T-cell (primary cell): ENCODE measurements around the gene CHMP5. TPM values are rescaled to one million over a fixed set of nuclear protein-coding genes. Genes with fewer than 3 reads are reported as not detected.
A peak's percentile ranks its signal among the peaks of the same experiment; 100 is the strongest.

ENCODE experiments used
- ATAC-seq, 4 experiments: fragments of 200-7000 bp in 3 of 4; fragments of 150-1000 bp in 1 of 4; cut with Tn5 transposase; replicated peaks in 1 of 4; 1 replicate in 3 of 4; 2 replicates in 1 of 4; pipeline ENCODE4 v1.10.0; 2021; ENCODE audit warnings: moderate library complexity in 3 of 4, mild to moderate bottlenecking in 2 of 4, moderate number of reproducible peaks in 1 of 4
- CTCF ChIA-PET, 2 donors: fragments of 300-600 bp; sonication (Branson Sonifier 250); formaldehyde crosslinking; loops; one replicate each; lab custom pipeline; 2022; ENCODE audit warnings: antibody characterized with exemption in 2 of 2; lab: Charles Lee
- POLR2A ChIA-PET, 2 donors: fragments of 300-600 bp; sonication (Branson Sonifier 250); formaldehyde crosslinking; loops; one replicate each; lab custom pipeline; 2022; ENCODE audit warnings: antibody characterized with exemption in 2 of 2; lab: Charles Lee
- DNase-seq, 35 experiments: peaks; one replicate each; pipeline versions ENCODE4 v3.0.0 to v3.0.0-alpha.2; 2013 to 2023
- H3K27ac ChIP-seq: one replicate; pipeline ENCODE4 v1.5.1; 2013; ENCODE audit warnings: low read length
- H3K27me3 ChIP-seq, 2 experiments: replicated peaks in 1 of 2; 1 replicate in 1 of 2; 2 replicates in 1 of 2; pipeline versions ENCODE4 v1.6.1 to v1.7.0; 2013; ENCODE audit warnings: low read length in 1 of 2, mixed read lengths in 1 of 2; ENCODE audit not compliant: control insufficient read depth in 2 of 2, insufficient read depth in 2 of 2; ENCODE audit errors: extremely low read depth in 1 of 2
- H3K36me3 ChIP-seq, 2 donors: 1 replicate in 1 of 2; 2 replicates in 1 of 2; pipeline versions ENCODE4 v1.6.1 to v1.7.0; 2013; ENCODE audit warnings: low read length in 1 of 2; ENCODE audit not compliant: control insufficient read depth in 2 of 2, insufficient read depth in 1 of 2; ENCODE audit errors: extremely low read depth in 1 of 2
- H3K4me1 ChIP-seq, 2 experiments: 1 replicate in 1 of 2; 2 replicates in 1 of 2; pipeline versions ENCODE4 v1.6.1 to v1.7.0; 2013; ENCODE audit warnings: low read length in 2 of 2, mixed read lengths in 1 of 2; ENCODE audit not compliant: insufficient read depth in 2 of 2, control insufficient read depth in 1 of 2; ENCODE audit errors: extremely low read depth in 1 of 2
- H3K4me3 ChIP-seq, 2 donors: 1 replicate in 1 of 2; 2 replicates in 1 of 2; pipeline versions ENCODE4 v1.5.1 to v1.7.0; 2013; ENCODE audit warnings: mild to moderate bottlenecking in 2 of 2, low read length in 1 of 2, moderate library complexity in 1 of 2; ENCODE audit not compliant: control insufficient read depth in 1 of 2; ENCODE audit errors: extremely low read depth in 1 of 2
- H3K9me3 ChIP-seq: 2 replicates; pipeline ENCODE4 v1.7.0; 2013
- H3K27ac Mint-ChIP-seq, 2 donors: one replicate each; pipeline ENCODE4 v1.8.0; 2020 to 2021; ENCODE audit warnings: mild to moderate bottlenecking in 2 of 2, mixed read lengths in 2 of 2
- H3K27me3 Mint-ChIP-seq, 2 donors: one replicate each; pipeline ENCODE4 v1.8.0; 2021 to 2022; ENCODE audit warnings: mixed read lengths in 2 of 2
- H3K36me3 Mint-ChIP-seq: one replicate; pipeline ENCODE4 v1.8.0; 2021; ENCODE audit warnings: mixed read lengths
- H3K4me1 Mint-ChIP-seq, 3 donors: one replicate each; pipeline ENCODE4 v1.8.0; 2020 to 2022; ENCODE audit warnings: mixed read lengths in 3 of 3, mild to moderate bottlenecking in 1 of 3
- H3K4me3 Mint-ChIP-seq, 3 donors: one replicate each; pipeline ENCODE4 v1.8.0; 2020 to 2022; ENCODE audit warnings: mild to moderate bottlenecking in 3 of 3, mixed read lengths in 3 of 3, moderate library complexity in 3 of 3
- H3K9me3 Mint-ChIP-seq, 3 donors: one replicate each; pipeline ENCODE4 v1.8.0; 2020 to 2022; ENCODE audit warnings: mixed read lengths in 3 of 3
- WGBS: methylation state at CpG from one replicate; pipeline ENCODE4 v1.1.5; 2013; ENCODE audit warnings: missing lambda C conversion rate; ENCODE audit not compliant: insufficient coverage; 5-methylcytosine and 5-hydroxymethylcytosine counted together
- total RNA-seq, 35 experiments: library from RNA in 6 of 35; stranded (reverse) in 6 of 35; fragments of 120-200 nt in 1 of 35; gene quantifications; one replicate each; pipeline versions ENCODE4 v1.2.1 to v1.2.4 and lab custom pipeline; 2013 to 2026

CHMP5 gene
- total RNA-seq, 5 donors from 2014 or later (not counting 1 experiment from before 2014, with no cell fraction given) = 20.5 to 32.1 (median 30.8) TPM

DNA sequence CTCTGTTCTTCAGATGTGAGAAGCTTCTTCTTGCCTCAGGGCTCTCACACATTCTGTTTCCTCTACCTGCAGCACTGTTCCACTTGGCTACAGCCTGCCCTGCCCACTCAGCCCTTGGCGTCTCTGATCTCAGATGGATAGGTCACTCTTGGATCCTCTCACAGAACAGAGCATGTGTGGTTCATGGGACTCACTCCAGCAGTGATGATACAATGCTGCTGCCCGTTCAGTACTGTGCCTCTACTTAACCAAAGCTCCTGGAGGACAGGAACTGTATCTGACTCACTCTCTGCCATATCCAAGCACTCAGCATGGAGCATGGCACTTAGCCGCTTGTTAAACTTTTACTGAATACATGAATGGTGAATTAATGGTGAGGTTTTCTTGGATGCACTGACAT, 28.3 kb upstream of the CHMP5 start:
- Histone ChIP-seq H3K27me3 (peaks cover 0 to 26% of the 10 kb centered on the region in 2 experiments), H3K27ac (no peak overlapping the region), H3K4me1 (peaks cover 0 to 4% of the 10 kb centered on the region in 2 experiments), H3K9me3 (no peaks in the 10 kb centered on the region), H3K36me3 (no peaks in the 10 kb centered on the region), H3K4me3 (no peak overlapping the region)
- Mint-ChIP-seq H3K27me3 (peaks cover 0 to 6% of the 10 kb centered on the region in 2 donors), H3K4me3 (no peak overlapping the region), H3K4me1 (peaks cover 2 to 6% (median 3%) of the 10 kb centered on the region in 3 donors), H3K36me3 (no peaks in the 10 kb centered on the region), H3K27ac (no peak overlapping the region), H3K9me3 (no peaks in the 10 kb centered on the region)
- WGBS = 75% methylated on average over 2 of the region's 3 CpGs
- DNase-seq = no peak
- no peak for ATAC-seq
- ChIA-PET POLR2A (no interaction called here), CTCF (no interaction called here)

DNA sequence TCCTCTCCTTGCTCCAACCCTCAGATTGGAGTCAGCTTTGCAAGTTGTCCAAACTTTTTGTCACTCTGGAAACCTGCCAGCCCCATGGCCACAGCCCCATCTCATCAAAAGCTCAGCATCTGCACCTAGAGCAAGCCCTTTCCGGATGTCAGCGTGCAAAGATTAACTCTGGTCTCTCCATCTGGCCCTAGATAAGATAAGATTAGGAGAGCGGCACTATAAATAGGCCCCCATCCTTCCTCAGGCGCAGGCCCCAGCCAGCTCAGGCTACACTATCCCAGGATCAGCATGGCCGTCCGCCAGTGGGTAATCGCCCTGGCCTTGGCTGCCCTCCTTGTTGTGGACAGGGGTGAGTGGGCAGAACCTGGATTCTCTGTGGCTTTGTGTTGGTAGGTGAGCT, 24.9 kb upstream of the CHMP5 start, which contains the start of gene SPINK4:
TSS of gene SPINK4 (plus strand) at position 247 of the 400 bp plus-strand sequence. CDS start at position 289, 42 bp downstream.
- WGBS = 83% methylated on average over 3 of the region's 7 CpGs
- CTCF ChIA-PET = no interaction called here
- H3K27ac ChIP-seq = no peak within 1 kb of the TSS
- peaks cover 0 to 20% of the 10 kb centered on the region in 2 experiments for H3K27me3 ChIP-seq
- H3K4me3 Mint-ChIP-seq = no peak within 1 kb of the TSS
- H3K36me3 ChIP-seq = no peaks in the 10 kb centered on the region
- DNase-seq (no peak), ATAC-seq (peak in 1 of 4 experiments; percentile 10)
- no peak within 1 kb of the TSS for H3K27ac Mint-ChIP-seq
- POLR2A ChIA-PET = interaction anchor here in 1 of 2 donors (1.0 kb wide), 1 partner anchor 144 kb away, joined by 3 read pairs; no protein-coding TSS in a partner anchor
- peaks cover 0 to 6% of the 10 kb centered on the region in 2 donors for H3K27me3 Mint-ChIP-seq
- H3K9me3 ChIP-seq = no peaks in the 10 kb centered on the region
- no peaks in the 10 kb centered on the region for H3K9me3 Mint-ChIP-seq
- no peaks in the 10 kb centered on the region for H3K36me3 Mint-ChIP-seq
- H3K4me3 ChIP-seq = no peak within 1 kb of the TSS
- peaks cover 0 to 4% of the 10 kb centered on the region in 2 experiments for H3K4me1 ChIP-seq
- peaks cover 0 to 6% (median 3%) of the 10 kb centered on the region in 3 donors for H3K4me1 Mint-ChIP-seq

GRCh38 chr9:33241298-33241697, 23.6 kb upstream of the CHMP5 start:
- H3K4me3 ChIP-seq = no peak overlapping the region
- no peak overlapping the region for H3K4me3 Mint-ChIP-seq
- H3K36me3 ChIP-seq = no peaks in the 10 kb centered on the region
- no peaks in the 10 kb centered on the region for H3K27me3 Mint-ChIP-seq
- no peak overlapping the region for H3K27ac ChIP-seq
- peaks cover 0 to 12% of the 10 kb centered on the region in 2 experiments for H3K27me3 ChIP-seq
- ATAC-seq (no peak), DNase-seq (no peak)
- 92% methylated on average over 3 of the region's 5 CpGs for WGBS
- H3K9me3 Mint-ChIP-seq = no peaks in the 10 kb centered on the region
- CTCF ChIA-PET = no interaction called here
- peaks cover 0 to 6% (median 3%) of the 10 kb centered on the region in 3 donors for H3K4me1 Mint-ChIP-seq
- peaks cover 0 to 4% of the 10 kb centered on the region in 2 experiments for H3K4me1 ChIP-seq
- no peaks in the 10 kb centered on the region for H3K9me3 ChIP-seq
- no peaks in the 10 kb centered on the region for H3K36me3 Mint-ChIP-seq
- H3K27ac Mint-ChIP-seq = no peak overlapping the region
- POLR2A ChIA-PET = no interaction called here

- Histone ChIP-seq H3K27ac (no peak overlapping the region), H3K27me3 (peaks cover 0 to 10% of the 10 kb centered on the region in 2 experiments), H3K9me3 (no peaks in the 10 kb centered on the region), H3K4me1 (peaks cover 0 to 4% of the 10 kb centered on the region in 2 experiments), H3K36me3 (peaks cover 0 to 2% of the 10 kb centered on the region in 2 donors), H3K4me3 (no peak overlapping the region)
- ChIA-PET POLR2A (interaction anchor here (0.6 to 0.7 kb wide), 3 partner anchors 46 to 167 kb away, joined by 5 to 17 read pairs (median 6); no protein-coding TSS in a partner anchor), CTCF (no interaction called here)
- Mint-ChIP-seq H3K27ac (no peak overlapping the region), H3K36me3 (peaks cover 4% of the 10 kb centered on the region), H3K27me3 (no peaks in the 10 kb centered on the region), H3K9me3 (no peaks in the 10 kb centered on the region), H3K4me1 (peaks cover 0 to 6% (median 3%) of the 10 kb centered on the region in 3 donors), H3K4me3 (no peak overlapping the region)
- ATAC-seq = no peak
- WGBS = 40% methylated on average over 1 of the region's 6 CpGs
- DNase-seq = no peak
These were observed 22.2 kb upstream of the CHMP5 start for GRCh38 chr9:33242609-33243134.

- Mint-ChIP-seq H3K27me3 (no peaks in the 10 kb centered on the region), H3K27ac (no peak overlapping the region), H3K9me3 (no peaks in the 10 kb centered on the region), H3K36me3 (peaks cover 11% of the 10 kb centered on the region), H3K4me3 (no peak overlapping the region), H3K4me1 (peaks cover 0 to 6% (median 3%) of the 10 kb centered on the region in 3 donors)
- peaks cover 0 to 5% of the 10 kb centered on the region in 2 donors for H3K36me3 ChIP-seq
- no peak overlapping the region for H3K27ac ChIP-seq
- H3K9me3 ChIP-seq = no peaks in the 10 kb centered on the region
- no peak for ATAC-seq
- CTCF ChIA-PET = no interaction called here
- no peak for DNase-seq
- H3K27me3 ChIP-seq = peaks cover 0 to 10% of the 10 kb centered on the region in 2 experiments
- H3K4me3 ChIP-seq = no peak overlapping the region
- POLR2A ChIA-PET = no interaction called here
- WGBS = 93% methylated on average over 3 of the region's 9 CpGs
- H3K4me1 ChIP-seq = peaks cover 0 to 4% of the 10 kb centered on the region in 2 experiments
These were observed 20.6 kb upstream of the CHMP5 start for GRCh38 chr9:33244137-33244784.

DNA sequence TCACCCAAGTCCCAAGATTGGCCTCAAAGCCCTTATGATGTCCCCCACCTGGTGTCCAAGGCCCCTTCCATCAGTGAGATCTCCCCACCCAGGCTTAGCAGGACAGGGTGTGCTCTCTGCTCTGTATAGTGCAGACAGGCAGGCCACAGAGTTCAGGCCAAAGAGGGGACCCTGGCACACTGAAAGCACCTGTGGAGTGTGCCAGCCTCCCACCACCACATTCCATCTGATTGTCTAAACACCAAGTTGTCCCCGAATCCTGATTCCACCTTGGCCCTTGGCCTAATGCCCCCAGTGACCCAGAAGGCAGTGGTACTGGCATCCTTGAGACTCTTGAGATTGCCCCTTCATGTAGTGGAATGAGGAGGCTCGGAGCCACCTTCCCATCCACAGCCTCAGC, 19.5 kb upstream of the CHMP5 start:
- no peak for ATAC-seq
- WGBS = no CpG with 5 or more reads among the region's 2 CpGs
- no peaks in the 10 kb centered on the region for H3K27me3 Mint-ChIP-seq

More for the DNA sequence above, 19.5 kb upstream of the CHMP5 start:
- Histone ChIP-seq H3K27ac (no peak overlapping the region), H3K4me1 (no peaks in the 10 kb centered on the region), H3K9me3 (no peaks in the 10 kb centered on the region), H3K27me3 (peaks cover 0 to 7% of the 10 kb centered on the region in 2 experiments), H3K4me3 (no peak overlapping the region), H3K36me3 (peaks cover 0 to 5% of the 10 kb centered on the region in 2 donors)
- Mint-ChIP-seq H3K4me3 (no peak overlapping the region), H3K36me3 (peaks cover 11% of the 10 kb centered on the region), H3K9me3 (no peaks in the 10 kb centered on the region), H3K4me1 (no peaks in the 10 kb centered on the region), H3K27ac (no peak overlapping the region)
- DNase-seq = no peak
- CTCF ChIA-PET = no interaction called here
- POLR2A ChIA-PET = no interaction called here
